Measurements from ENCODE around the gene INHBC. TPM values are rescaled to one million over a fixed set of nuclear protein-coding genes. Genes with fewer than 3 reads are reported as not detected.

The INHBC gene
- total RNA-seq, 1 experiment from 2014 or later: 0.20 TPM

DNA sequence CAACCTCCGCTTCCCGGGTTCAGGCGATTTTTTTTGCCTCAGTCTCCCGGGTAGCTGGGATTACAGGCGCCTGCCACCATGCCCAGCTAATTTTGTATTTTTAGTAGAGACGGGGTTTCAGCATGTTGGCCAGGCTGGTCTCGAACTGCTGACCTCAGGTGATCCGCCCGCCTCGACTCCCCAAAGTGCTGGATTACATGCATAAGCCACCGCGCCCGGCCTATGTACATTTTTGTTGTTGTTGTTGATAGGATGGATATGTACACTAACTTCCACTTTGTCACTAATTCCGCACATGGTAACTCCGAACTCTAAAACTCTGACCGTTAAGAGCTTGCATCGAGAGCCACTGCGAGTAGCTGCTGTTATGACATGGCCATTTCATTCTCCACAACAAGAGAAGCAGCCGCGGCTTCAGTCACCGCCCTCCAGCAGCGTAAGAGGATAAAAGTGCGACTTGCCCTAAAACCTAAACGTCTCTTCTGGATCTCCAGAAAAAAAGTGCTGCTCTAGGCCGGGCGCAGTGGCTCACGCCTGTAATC, 52.5 kb downstream of the INHBC start:
- Histone ChIP-seq H3K9me2 (ENCODE audit: insufficient read depth) (no peaks in the 10 kb centered on the region), H3K4me2 (ENCODE audit: low read length) (peak overlapping the region; percentile 53), H3K36me3 (ENCODE audit: control insufficient read depth in 1 of 2, insufficient read depth in 2 of 2, low read length in 2 of 2) (peaks cover 16 to 29% of the 10 kb centered on the region in 2 experiments), H4K20me1 (ENCODE audit: insufficient read depth) (no peaks in the 10 kb centered on the region), H3K79me2 (ENCODE audit: insufficient read depth, low read length) (peaks cover 36% of the 10 kb centered on the region), H3K4me3 (replicated peaks in 1 of 2; ENCODE audit: low read depth in 1 of 2, low read length in 2 of 2) (peak overlapping the region; percentile 23 to 97), H3K9me3 (ENCODE audit: control insufficient read depth in 1 of 2, insufficient read depth in 1 of 2, low read depth in 1 of 2, low read length in 2 of 2) (no peaks in the 10 kb centered on the region), H3K27me3 (ENCODE audit: insufficient read depth, low read length) (no peaks in the 10 kb centered on the region), H3K27ac (ENCODE audit: low read depth, low read length) (peak overlapping the region; percentile 30; the same call in 1 of the 2 replicates), H2AFZ (ENCODE audit: low read depth, low read length, poor library complexity, severe bottlenecking) (no peak overlapping the region), H3K9ac (ENCODE audit: low read length) (no peak overlapping the region), H3K4me1 (ENCODE audit: control insufficient read depth in 1 of 2, insufficient read depth in 2 of 2, low read length in 2 of 2) (peaks cover 4 to 14% of the 10 kb centered on the region in 2 experiments; a peak in 3 of 4 replicates)
- intact Hi-C loops (cut with micrococcal nuclease): loop anchor here (2.0 kb wide), 1 partner anchor 28 kb away; the partner anchor contains the start of gene GLI1
- CTCF ChIA-PET: no interaction called here
- ATAC-seq: peak; percentile 28; the same call in 1 of the 2 replicates
- no TSS peak for BruUV-seq (replicated peaks)
- POLR2A ChIA-PET: interaction anchor here (0.7 to 1.3 kb wide), 2 partner anchors 30 to 44 kb away, joined by 3 to 4 read pairs; no protein-coding TSS in a partner anchor
- no peak for DNase-seq (ENCODE audit: low read depth, low spot score)
- TF ChIP-seq FOSL1 (IDR thresholded peaks at IDR 0.05; ENCODE audit: low read depth) (no peak), ZNF274 (IDR thresholded peaks at IDR 0.05; ENCODE audit: low read depth, low read length) (no peak), SRF (IDR thresholded peaks at IDR 0.05; ENCODE audit: low read depth) (no peak), RAD21 (IDR thresholded peaks at IDR 0.05; ENCODE audit: low read depth) (no peak), POLR2AphosphoS5 (IDR thresholded peaks at IDR 0.05; ENCODE audit: low read depth, low read length) (no peak), SIN3A (IDR thresholded peaks at IDR 0.05; ENCODE audit: low read depth) (no peak), EZH2phosphoT487 (IDR thresholded peaks at IDR 0.05; ENCODE audit: borderline replicate concordance) (no peak), TCF7L2 (IDR thresholded peaks at IDR 0.05; ENCODE audit: borderline replicate concordance, extremely low read depth, insufficient read depth, insufficient read length) (no peak), CBX3 (IDR thresholded peaks at IDR 0.05; ENCODE audit: low read depth) (no peak), ZFX (IDR thresholded peaks at IDR 0.05) (no peak), JUND (IDR thresholded peaks at IDR 0.05) (no peak), REST (IDR thresholded peaks at IDR 0.05; ENCODE audit: low read depth) (no peak), ZBTB33 (IDR thresholded peaks at IDR 0.05; ENCODE audit: extremely low read depth, insufficient replicate concordance, low read length) (no peak), YY1 (IDR thresholded peaks at IDR 0.05; ENCODE audit: extremely low read depth, insufficient replicate concordance, low read depth, low read length) (no peak), POLR2A (IDR thresholded peaks at IDR 0.05; ENCODE audit: borderline replicate concordance, extremely low read depth, insufficient read depth, insufficient read length) (no peak), EGR1 (IDR thresholded peaks at IDR 0.05; ENCODE audit: low read depth) (no peak), MAX (IDR thresholded peaks at IDR 0.05) (no peak), SP1 (IDR thresholded peaks at IDR 0.05; ENCODE audit: low read depth) (no peak)
- TF ChIP-seq, protein P1, sequence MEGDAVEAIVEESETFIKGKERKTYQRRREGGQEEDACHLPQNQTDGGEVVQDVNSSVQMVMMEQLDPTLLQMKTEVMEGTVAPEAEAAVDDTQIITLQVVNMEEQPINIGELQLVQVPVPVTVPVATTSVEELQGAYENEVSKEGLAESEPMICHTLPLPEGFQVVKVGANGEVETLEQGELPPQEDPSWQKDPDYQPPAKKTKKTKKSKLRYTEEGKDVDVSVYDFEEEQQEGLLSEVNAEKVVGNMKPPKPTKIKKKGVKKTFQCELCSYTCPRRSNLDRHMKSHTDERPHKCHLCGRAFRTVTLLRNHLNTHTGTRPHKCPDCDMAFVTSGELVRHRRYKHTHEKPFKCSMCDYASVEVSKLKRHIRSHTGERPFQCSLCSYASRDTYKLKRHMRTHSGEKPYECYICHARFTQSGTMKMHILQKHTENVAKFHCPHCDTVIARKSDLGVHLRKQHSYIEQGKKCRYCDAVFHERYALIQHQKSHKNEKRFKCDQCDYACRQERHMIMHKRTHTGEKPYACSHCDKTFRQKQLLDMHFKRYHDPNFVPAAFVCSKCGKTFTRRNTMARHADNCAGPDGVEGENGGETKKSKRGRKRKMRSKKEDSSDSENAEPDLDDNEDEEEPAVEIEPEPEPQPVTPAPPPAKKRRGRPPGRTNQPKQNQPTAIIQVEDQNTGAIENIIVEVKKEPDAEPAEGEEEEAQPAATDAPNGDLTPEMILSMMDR (IDR thresholded peaks at IDR 0.05 in 2 of 3, conservative IDR thresholded peaks at IDR 0.05 in 1 of 3; ENCODE audit: borderline replicate concordance in 1 of 3, insufficient read depth in 1 of 3, low read depth in 2 of 3, low read length in 2 of 3): no peak
- TF ChIP-seq, protein P2, sequence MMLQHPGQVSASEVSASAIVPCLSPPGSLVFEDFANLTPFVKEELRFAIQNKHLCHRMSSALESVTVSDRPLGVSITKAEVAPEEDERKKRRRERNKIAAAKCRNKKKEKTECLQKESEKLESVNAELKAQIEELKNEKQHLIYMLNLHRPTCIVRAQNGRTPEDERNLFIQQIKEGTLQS (IDR thresholded peaks at IDR 0.05): no peak
- RAD21 ChIA-PET (ENCODE audit: low non-redundant PET in 1 of 2, low total read pairs in 2 of 2, uncharacterized antibody in 2 of 2, unreplicated experiment in 2 of 2): no interaction called here
